ENCODE data around the gene P2RY4. TPM values are rescaled to one million over a fixed set of nuclear protein-coding genes. Genes with fewer than 3 reads are reported as not detected.

The P2RY4 gene
- polyA plus RNA-seq, 1 of the 3 experiments (the other 2 are of a cell fraction) = 0.05 TPM

DNA sequence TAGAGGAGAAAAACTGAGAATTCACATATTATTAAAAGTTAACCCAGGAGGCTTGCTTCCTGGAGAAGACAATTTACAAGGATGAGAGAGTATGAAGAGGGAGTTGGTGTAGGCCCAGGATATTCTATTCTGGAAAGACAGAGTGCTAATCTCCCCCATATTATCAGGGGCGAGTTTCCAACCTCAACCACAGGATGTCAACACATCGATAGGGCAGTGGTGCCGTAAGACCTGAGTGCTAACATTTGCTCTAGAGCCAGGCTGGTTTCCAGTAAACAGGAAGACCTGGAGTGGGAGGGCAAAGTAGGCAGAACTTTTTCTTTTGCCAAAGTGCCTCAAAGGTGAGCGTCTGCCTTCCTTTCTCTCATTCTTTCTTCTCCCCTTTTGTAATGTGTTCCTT is 28.3 kb downstream of the P2RY4 start (continued):
- TF ChIP-seq USF1 (IDR thresholded peaks at IDR 0.05; ENCODE audit: borderline replicate concordance, low read depth) (no peak), NFIC (IDR thresholded peaks at IDR 0.05; ENCODE audit: borderline replicate concordance) (no peak), GABPA (IDR thresholded peaks at IDR 0.05; ENCODE audit: low read depth) (no peak)
- TF ChIP-seq, protein P1, sequence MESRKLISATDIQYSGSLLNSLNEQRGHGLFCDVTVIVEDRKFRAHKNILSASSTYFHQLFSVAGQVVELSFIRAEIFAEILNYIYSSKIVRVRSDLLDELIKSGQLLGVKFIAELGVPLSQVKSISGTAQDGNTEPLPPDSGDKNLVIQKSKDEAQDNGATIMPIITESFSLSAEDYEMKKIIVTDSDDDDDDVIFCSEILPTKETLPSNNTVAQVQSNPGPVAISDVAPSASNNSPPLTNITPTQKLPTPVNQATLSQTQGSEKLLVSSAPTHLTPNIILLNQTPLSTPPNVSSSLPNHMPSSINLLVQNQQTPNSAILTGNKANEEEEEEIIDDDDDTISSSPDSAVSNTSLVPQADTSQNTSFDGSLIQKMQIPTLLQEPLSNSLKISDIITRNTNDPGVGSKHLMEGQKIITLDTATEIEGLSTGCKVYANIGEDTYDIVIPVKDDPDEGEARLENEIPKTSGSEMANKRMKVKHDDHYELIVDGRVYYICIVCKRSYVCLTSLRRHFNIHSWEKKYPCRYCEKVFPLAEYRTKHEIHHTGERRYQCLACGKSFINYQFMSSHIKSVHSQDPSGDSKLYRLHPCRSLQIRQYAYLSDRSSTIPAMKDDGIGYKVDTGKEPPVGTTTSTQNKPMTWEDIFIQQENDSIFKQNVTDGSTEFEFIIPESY (IDR thresholded peaks at IDR 0.05; ENCODE audit: borderline replicate concordance, low read depth) = no peak

DNA sequence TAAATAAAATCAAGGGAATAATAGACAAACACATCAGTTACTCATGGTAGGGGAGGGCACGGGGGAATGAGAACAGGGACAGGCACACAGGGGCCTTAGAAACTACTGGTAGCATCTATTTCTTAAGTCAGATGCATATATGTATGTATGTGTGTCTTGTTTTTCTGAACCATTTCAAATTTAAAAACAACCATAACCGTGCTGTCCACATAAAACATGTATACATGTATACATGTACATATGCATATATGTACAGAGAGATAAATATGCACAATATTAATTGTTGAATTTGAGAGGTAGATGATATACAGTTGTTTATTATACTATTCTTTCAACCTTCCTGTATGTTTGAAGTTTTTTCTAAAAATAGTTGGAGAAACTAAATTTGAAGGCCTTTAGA is 33.3 kb downstream of the P2RY4 start:
- POLR2A ChIA-PET = no interaction called here

More for the DNA sequence above, 33.3 kb downstream of the P2RY4 start:
- no peaks in the 10 kb centered on the region; the same call in 1 of the 2 replicates for H3K27me3 ChIP-seq (ENCODE audit: insufficient read depth)
- no peak overlapping the region for H3K4me2 ChIP-seq
- no peaks in the 10 kb centered on the region for H3K9me3 ChIP-seq
- no peak overlapping the region for H3K4me3 ChIP-seq (ENCODE audit: low read depth in 2 of 2, low read length in 1 of 2)
- H3K27ac ChIP-seq (ENCODE audit: low read depth in 2 of 2, low read length in 1 of 2) = no peak overlapping the region
- 17% methylated on average over 2 of the region's 2 CpGs for WGBS (ENCODE audit: low lambda C conversion rate)
- H3K9me2 ChIP-seq = no peaks in the 10 kb centered on the region
- H3K9ac ChIP-seq = no peak overlapping the region
- H2AFZ ChIP-seq (ENCODE audit: low read depth) = no peak overlapping the region
- CTCF ChIA-PET = no interaction called here
- H3K79me2 ChIP-seq (ENCODE audit: insufficient read depth) = no peaks in the 10 kb centered on the region
- H3F3A ChIP-seq (replicated peaks; ENCODE audit: insufficient read depth) = no peaks in the 10 kb centered on the region
- no peaks in the 10 kb centered on the region for H3K4me1 ChIP-seq (ENCODE audit: control insufficient read depth in 1 of 2, insufficient read depth in 2 of 2, low read depth in 1 of 2, low read length in 1 of 2)
- H4K20me1 ChIP-seq (ENCODE audit: insufficient read depth) = no peaks in the 10 kb centered on the region
- no peak for DNase-seq
- H3K36me3 ChIP-seq (replicated peaks in 1 of 2; ENCODE audit: control insufficient read depth in 1 of 2, insufficient read depth in 2 of 2, low read length in 1 of 2) = no peaks in the 10 kb centered on the region
- TF ChIP-seq, protein P1 (IDR thresholded peaks at IDR 0.05; ENCODE audit: borderline replicate concordance, low read depth) = no peak
- TF ChIP-seq ELF1 (IDR thresholded peaks at IDR 0.05) (no peak), POLR2AphosphoS5 (IDR thresholded peaks at IDR 0.05; ENCODE audit: low read depth, low read length) (no peak), TEAD4 (IDR thresholded peaks at IDR 0.05; ENCODE audit: borderline replicate concordance, insufficient read depth) (no peak), FOSL2 (IDR thresholded peaks at IDR 0.05; ENCODE audit: borderline replicate concordance, low read depth) (no peak), MEF2A (IDR thresholded peaks at IDR 0.05; ENCODE audit: borderline replicate concordance, low read depth) (no peak), RFX5 (IDR thresholded peaks at IDR 0.05; ENCODE audit: low read length) (no peak), MXI1 (IDR thresholded peaks at IDR 0.05; ENCODE audit: low read depth, low read length) (no peak), SMC3 (IDR thresholded peaks at IDR 0.05; ENCODE audit: low read depth, low read length) (no peak), GATA2 (CRISPR knock-in tag; IDR thresholded peaks at IDR 0.05) (no peak), SIN3A (IDR thresholded peaks at IDR 0.05; ENCODE audit: borderline replicate concordance, low read depth, low read length) (no peak), USF2 (IDR thresholded peaks at IDR 0.05; ENCODE audit: borderline replicate concordance, low read depth, low read length) (no peak), JUND (IDR thresholded peaks at IDR 0.05) (no peak), RAD21 (IDR thresholded peaks at IDR 0.05; ENCODE audit: low read length) (no peak), GABPA (IDR thresholded peaks at IDR 0.05; ENCODE audit: low read depth) (no peak)
- TF ChIP-seq, protein P2, sequence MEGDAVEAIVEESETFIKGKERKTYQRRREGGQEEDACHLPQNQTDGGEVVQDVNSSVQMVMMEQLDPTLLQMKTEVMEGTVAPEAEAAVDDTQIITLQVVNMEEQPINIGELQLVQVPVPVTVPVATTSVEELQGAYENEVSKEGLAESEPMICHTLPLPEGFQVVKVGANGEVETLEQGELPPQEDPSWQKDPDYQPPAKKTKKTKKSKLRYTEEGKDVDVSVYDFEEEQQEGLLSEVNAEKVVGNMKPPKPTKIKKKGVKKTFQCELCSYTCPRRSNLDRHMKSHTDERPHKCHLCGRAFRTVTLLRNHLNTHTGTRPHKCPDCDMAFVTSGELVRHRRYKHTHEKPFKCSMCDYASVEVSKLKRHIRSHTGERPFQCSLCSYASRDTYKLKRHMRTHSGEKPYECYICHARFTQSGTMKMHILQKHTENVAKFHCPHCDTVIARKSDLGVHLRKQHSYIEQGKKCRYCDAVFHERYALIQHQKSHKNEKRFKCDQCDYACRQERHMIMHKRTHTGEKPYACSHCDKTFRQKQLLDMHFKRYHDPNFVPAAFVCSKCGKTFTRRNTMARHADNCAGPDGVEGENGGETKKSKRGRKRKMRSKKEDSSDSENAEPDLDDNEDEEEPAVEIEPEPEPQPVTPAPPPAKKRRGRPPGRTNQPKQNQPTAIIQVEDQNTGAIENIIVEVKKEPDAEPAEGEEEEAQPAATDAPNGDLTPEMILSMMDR (IDR thresholded peaks at IDR 0.05) = no peak
- TF ChIP-seq, protein P3, sequence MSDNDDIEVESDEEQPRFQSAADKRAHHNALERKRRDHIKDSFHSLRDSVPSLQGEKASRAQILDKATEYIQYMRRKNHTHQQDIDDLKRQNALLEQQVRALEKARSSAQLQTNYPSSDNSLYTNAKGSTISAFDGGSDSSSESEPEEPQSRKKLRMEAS (IDR thresholded peaks at IDR 0.05; ENCODE audit: low read depth) = no peak

All from SK-N-SH (cell line).